Measurements from ENCODE around the gene AFF2. TPM values are rescaled to one million over a fixed set of nuclear protein-coding genes. Genes with fewer than 3 reads are reported as not detected.

AFF2 gene
- polyA plus RNA-seq, 1 experiment: not detected

DNA sequence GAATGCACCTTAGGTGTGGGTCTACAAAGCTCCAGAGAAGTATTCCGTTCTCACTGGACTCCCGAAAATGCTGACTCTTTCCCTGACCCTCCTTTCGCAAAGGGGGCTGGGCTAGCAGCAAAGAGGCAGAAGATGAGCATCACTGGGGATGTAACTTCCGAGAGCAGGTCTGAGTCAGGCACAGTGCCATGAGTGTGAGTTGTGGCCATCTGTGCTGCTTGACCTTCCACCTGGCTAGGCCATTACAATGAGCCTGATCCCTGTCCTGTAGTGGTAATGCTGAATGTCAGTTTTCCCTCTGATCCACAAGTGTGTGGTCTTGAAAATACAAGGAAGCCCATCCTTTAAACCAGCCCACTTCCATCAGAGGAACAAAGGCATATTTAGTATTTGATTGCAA lies 479.4 kb downstream of the AFF2 start:
- ChIA-PET POLR2A (no interaction called here), CTCF (no interaction called here)
- Histone ChIP-seq H3K27me3 (ENCODE audit: control insufficient read depth, insufficient read depth, low read length) (no peaks in the 10 kb centered on the region), H3K36me3 (ENCODE audit: control insufficient read depth, insufficient read depth, low read length) (no peaks in the 10 kb centered on the region), H3K4me3 (ENCODE audit: low read depth, low read length) (no peak overlapping the region)
- no peak for DNase-seq (ENCODE audit: low read depth)
- TF ChIP-seq, protein P1, sequence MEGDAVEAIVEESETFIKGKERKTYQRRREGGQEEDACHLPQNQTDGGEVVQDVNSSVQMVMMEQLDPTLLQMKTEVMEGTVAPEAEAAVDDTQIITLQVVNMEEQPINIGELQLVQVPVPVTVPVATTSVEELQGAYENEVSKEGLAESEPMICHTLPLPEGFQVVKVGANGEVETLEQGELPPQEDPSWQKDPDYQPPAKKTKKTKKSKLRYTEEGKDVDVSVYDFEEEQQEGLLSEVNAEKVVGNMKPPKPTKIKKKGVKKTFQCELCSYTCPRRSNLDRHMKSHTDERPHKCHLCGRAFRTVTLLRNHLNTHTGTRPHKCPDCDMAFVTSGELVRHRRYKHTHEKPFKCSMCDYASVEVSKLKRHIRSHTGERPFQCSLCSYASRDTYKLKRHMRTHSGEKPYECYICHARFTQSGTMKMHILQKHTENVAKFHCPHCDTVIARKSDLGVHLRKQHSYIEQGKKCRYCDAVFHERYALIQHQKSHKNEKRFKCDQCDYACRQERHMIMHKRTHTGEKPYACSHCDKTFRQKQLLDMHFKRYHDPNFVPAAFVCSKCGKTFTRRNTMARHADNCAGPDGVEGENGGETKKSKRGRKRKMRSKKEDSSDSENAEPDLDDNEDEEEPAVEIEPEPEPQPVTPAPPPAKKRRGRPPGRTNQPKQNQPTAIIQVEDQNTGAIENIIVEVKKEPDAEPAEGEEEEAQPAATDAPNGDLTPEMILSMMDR (IDR thresholded peaks at IDR 0.05; ENCODE audit: insufficient read depth, low read depth, low read length): no peak

DNA sequence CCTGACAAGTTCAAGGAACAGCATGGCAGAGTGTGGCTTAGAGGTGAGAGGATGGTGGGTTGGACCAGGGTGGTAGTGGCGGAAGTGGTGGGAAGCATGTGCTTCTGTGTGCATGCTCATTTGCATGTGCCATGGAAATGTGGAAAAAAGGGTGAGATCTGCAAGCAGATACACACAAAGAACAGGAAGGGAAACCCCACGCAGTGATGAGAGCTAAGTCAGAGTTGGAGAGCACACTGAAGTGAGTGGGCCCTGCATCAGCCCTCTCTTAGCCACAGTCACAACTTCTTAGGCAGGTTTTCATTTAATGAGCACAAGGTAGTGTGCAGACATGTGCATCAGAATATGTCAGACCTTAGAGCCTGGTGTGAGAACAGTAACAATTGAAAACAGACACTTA lies 483.8 kb downstream of the AFF2 start:
- Histone ChIP-seq H3K4me3 (ENCODE audit: low read depth, low read length) (no peak overlapping the region), H3K36me3 (ENCODE audit: control insufficient read depth, insufficient read depth, low read length) (no peaks in the 10 kb centered on the region), H3K27me3 (ENCODE audit: control insufficient read depth, insufficient read depth, low read length) (no peaks in the 10 kb centered on the region)
- TF ChIP-seq, protein P1 (IDR thresholded peaks at IDR 0.05; ENCODE audit: insufficient read depth, low read depth, low read length): no peak
- POLR2A ChIA-PET: no interaction called here
- no peak for DNase-seq (ENCODE audit: low read depth)
- CTCF ChIA-PET: no interaction called here

DNA sequence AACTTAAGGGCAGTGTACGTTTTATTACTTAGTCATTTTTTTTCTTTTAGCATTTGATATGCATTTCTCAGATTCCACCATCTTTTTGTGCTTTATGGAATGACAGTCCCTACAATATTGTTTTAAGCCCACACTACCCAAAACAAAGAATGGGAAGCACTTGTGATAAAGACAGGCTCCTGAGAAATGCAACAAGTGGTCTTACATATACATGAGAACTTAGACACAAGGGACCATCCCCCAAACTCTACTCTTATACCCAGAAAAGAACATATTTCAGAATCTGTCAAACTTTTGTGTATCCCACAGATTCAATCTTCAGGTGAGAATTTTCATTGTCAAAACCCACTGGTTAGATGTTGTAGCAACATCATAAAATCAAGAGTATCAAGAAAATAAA lies 491.1 kb downstream of the AFF2 start:
- no peak for DNase-seq (ENCODE audit: low read depth)
- Histone ChIP-seq H3K36me3 (ENCODE audit: control insufficient read depth, insufficient read depth, low read length) (no peaks in the 10 kb centered on the region), H3K4me3 (ENCODE audit: low read depth, low read length) (no peak overlapping the region), H3K27me3 (ENCODE audit: control insufficient read depth, insufficient read depth, low read length) (no peaks in the 10 kb centered on the region)
- TF ChIP-seq, protein P1 (IDR thresholded peaks at IDR 0.05; ENCODE audit: insufficient read depth, low read depth, low read length): no peak
- ChIA-PET CTCF (no interaction called here), POLR2A (no interaction called here)

DNA sequence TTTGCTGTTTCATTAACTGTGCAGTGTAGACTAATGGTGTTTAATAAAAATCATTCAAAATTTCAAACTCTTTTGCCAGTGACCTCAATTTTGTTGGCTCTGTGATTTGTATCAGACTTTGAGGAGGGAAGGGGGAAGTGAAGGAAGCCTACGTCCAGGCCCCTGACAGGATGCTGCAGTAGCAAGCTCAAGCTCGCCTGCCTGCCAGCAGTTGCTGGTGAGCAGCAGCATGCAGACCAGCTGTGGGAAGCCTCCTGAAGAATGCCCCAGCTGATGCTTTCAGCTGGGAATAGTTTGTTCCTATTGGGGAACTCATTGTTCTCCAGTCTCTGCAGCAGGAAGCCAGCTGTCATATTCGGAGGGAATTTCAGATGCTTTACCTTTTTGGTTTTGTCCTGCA lies 495.2 kb downstream of the AFF2 start:
- Histone ChIP-seq H3K4me3 (ENCODE audit: low read depth, low read length) (no peak overlapping the region), H3K27me3 (ENCODE audit: control insufficient read depth, insufficient read depth, low read length) (no peaks in the 10 kb centered on the region), H3K36me3 (ENCODE audit: control insufficient read depth, insufficient read depth, low read length) (no peaks in the 10 kb centered on the region)
- TF ChIP-seq, protein P1 (IDR thresholded peaks at IDR 0.05; ENCODE audit: insufficient read depth, low read depth, low read length): no peak
- POLR2A ChIA-PET: no interaction called here
- CTCF ChIA-PET: no interaction called here
- DNase-seq (ENCODE audit: low read depth): no peak

DNA sequence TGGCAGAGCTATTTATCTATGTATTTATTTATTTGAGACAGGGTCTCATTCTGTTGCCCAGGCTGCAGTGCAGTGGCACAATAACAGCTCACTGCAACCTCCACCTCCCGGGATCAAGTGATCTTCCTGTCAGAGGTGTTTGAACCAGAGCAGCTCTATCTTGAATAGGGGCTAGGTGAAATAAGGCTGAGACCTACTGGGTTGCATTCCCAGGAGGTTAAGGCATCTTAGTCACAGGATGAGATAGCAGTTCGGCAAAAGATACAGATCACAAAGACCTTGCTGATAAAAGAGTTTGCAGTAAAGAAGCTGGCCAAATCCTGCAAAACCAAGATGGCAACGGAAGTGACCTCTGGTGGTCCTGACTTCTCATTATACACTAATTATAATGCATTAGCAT lies 501.9 kb downstream of the AFF2 start:
- H3K27me3 ChIP-seq (ENCODE audit: control insufficient read depth, insufficient read depth, low read length): no peaks in the 10 kb centered on the region
- ChIA-PET CTCF (no interaction called here), POLR2A (no interaction called here)
- TF ChIP-seq, protein P1 (IDR thresholded peaks at IDR 0.05; ENCODE audit: insufficient read depth, low read depth, low read length): no peak
- H3K4me3 ChIP-seq (ENCODE audit: low read depth, low read length): no peak overlapping the region
- DNase-seq (ENCODE audit: low read depth): no peak
- no peaks in the 10 kb centered on the region for H3K36me3 ChIP-seq (ENCODE audit: control insufficient read depth, insufficient read depth, low read length)
